HepG2 (cell line): ENCODE data around the gene DICER1. TPM values are rescaled to one million over a fixed set of nuclear protein-coding genes. Genes with fewer than 3 reads are reported as not detected.

Experiments
- ATAC-seq: fragments of 200-7000 bp; cut with Tn5 transposase; 3 replicates; pipeline ENCODE4 v1.9.1; 2020; ENCODE audit warnings: mild to moderate bottlenecking, moderate library complexity
- BruUV-seq: library from RNA; stranded (reverse); fragments of 400-500 nt; replicated peaks from 2 replicates; lab custom pipeline; 2021; lab: Mats Ljungman, UMichigan
- CTCF ChIA-PET: fragments of 300-600 bp; formaldehyde crosslinking; extraction: SDS; loops from one replicate; lab custom pipeline; 2021; ENCODE audit warnings: low total read pairs, inconsistent platforms, low intra/inter-chr PET ratio; lab: Yijun Ruan, JAX
- POLR2A ChIA-PET: fragments of 350-600 bp; sonication (Branson Sonifier 250); formaldehyde crosslinking; loops from one replicate; lab custom pipeline; 2020; ENCODE audit warnings: antibody characterized with exemption, inconsistent platforms; lab: Yijun Ruan, JAX
- DNase-seq: peaks from one replicate; pipeline ENCODE4 v3.0.0-alpha.2; 2015; ENCODE audit warnings: low spot score
- FAIRE-seq: peaks from 3 replicates; lab custom pipeline; 2011; peaks lifted over from hg19 to GRCh38; lab: Jason Lieb, UNC
- H2AFZ ChIP-seq: one replicate; pipeline ENCODE4 v1.6.1; 2011; ENCODE audit warnings: low read length, inconsistent platforms
- H3K27ac ChIP-seq: fragments of 300-600 bp; 3 replicates; pipeline ENCODE4 v1.8.0; 2011; ENCODE audit warnings: mixed run types, mild to moderate bottlenecking, mixed read lengths, low read length, inconsistent platforms; ENCODE audit not compliant: insufficient read depth; ENCODE audit errors: extremely low read length
- H3K27me3 ChIP-seq, 2 experiments: fragments of 200-600 bp in 1 of 2; 2 replicates in 1 of 2; 3 replicates in 1 of 2; pipeline versions ENCODE4 v1.6.0 to v1.8.0; 2011; ENCODE audit warnings: low read length in 2 of 2, mild to moderate bottlenecking in 2 of 2, moderate library complexity in 2 of 2, inconsistent platforms in 1 of 2; ENCODE audit not compliant: insufficient read depth in 2 of 2, control insufficient read depth in 1 of 2
- H3K36me3 ChIP-seq, 2 experiments: fragments of 200-600 bp in 1 of 2; replicated peaks in 1 of 2; 2 replicates in 1 of 2; 3 replicates in 1 of 2; pipeline versions ENCODE4 v1.5.1 to v1.8.0; 2011; ENCODE audit warnings: low read length in 2 of 2, inconsistent platforms in 1 of 2; ENCODE audit not compliant: insufficient read depth in 2 of 2, control insufficient read depth in 1 of 2
- H3K4me1 ChIP-seq: 2 replicates; pipeline ENCODE4 v1.5.1; 2012; ENCODE audit warnings: low read length, inconsistent platforms; ENCODE audit not compliant: insufficient read depth
- H3K4me2 ChIP-seq: 2 replicates; pipeline ENCODE4 v1.6.0; 2011; ENCODE audit warnings: low read depth, low read length, inconsistent platforms
- H3K4me3 ChIP-seq, 3 experiments: fragments of 200-600 bp in 1 of 3; sonication (generic), shearing (Covaris generic) in 1 of 3; replicated peaks in 1 of 3; 2 replicates each; pipeline ENCODE4 v1.5.1; 2011 to 2016; ENCODE audit warnings: low read length in 3 of 3, inconsistent platforms in 2 of 3, low read depth in 2 of 3, mild to moderate bottlenecking in 2 of 3, control low read depth in 1 of 3, mixed read lengths in 1 of 3; ENCODE audit not compliant: insufficient read depth in 1 of 3
- H3K79me2 ChIP-seq: one replicate; pipeline ENCODE4 v1.6.1; 2011; ENCODE audit warnings: low read length, inconsistent platforms; ENCODE audit not compliant: insufficient read depth
- H3K9ac ChIP-seq: 2 replicates; pipeline ENCODE4 v1.6.0; 2011; ENCODE audit warnings: mild to moderate bottlenecking, low read depth, low read length, inconsistent platforms; ENCODE audit not compliant: insufficient read depth
- H3K9me3 ChIP-seq: 2 replicates; pipeline ENCODE4 v1.5.1; 2012; ENCODE audit warnings: mild to moderate bottlenecking, low read length
- H4K20me1 ChIP-seq: 2 replicates; pipeline ENCODE4 v1.6.0; 2011; ENCODE audit warnings: inconsistent platforms, mild to moderate bottlenecking, low read length, moderate library complexity; ENCODE audit not compliant: insufficient read depth
- ARNT2 ChIP-seq: sonication (generic); formaldehyde crosslinking; IDR thresholded peaks from 2 replicates; pipeline ENCODE4 v1.8.0; 2022; ENCODE audit warnings: mild to moderate bottlenecking, low read depth, missing genetic modification reagents, moderate library complexity
- HOXA3 ChIP-seq: sonication (generic); formaldehyde crosslinking; IDR thresholded peaks from 2 replicates; pipeline ENCODE4 v1.5.0; 2020; ENCODE audit warnings: missing genetic modification reagents
- ONECUT2 ChIP-seq: sonication (generic); formaldehyde crosslinking; IDR thresholded peaks from 2 replicates; pipeline ENCODE4 v1.4.0; 2020; ENCODE audit warnings: missing genetic modification reagents
- SP5 ChIP-seq: IDR thresholded peaks from 2 replicates; pipeline ENCODE4 v1.6.1; 2016; ENCODE audit warnings: low read depth, borderline replicate concordance
- ZBTB38 ChIP-seq: sonication (generic); formaldehyde crosslinking; IDR thresholded peaks from 2 replicates; pipeline ENCODE4 v1.5.1; 2020; ENCODE audit warnings: mild to moderate bottlenecking, missing genetic modification reagents
- ZNF484 ChIP-seq: sonication (generic); formaldehyde crosslinking; IDR thresholded peaks from 2 replicates; pipeline ENCODE4 v1.5.1; 2020; ENCODE audit warnings: mild to moderate bottlenecking, low read depth, missing genetic modification reagents, borderline replicate concordance
- ZNF644 ChIP-seq: IDR thresholded peaks from 2 replicates; pipeline ENCODE4 v1.6.1; 2016; ENCODE audit warnings: low read depth
- WGBS: methylation state at CpG from one replicate; pipeline ENCODE4 v1.1.6; 2017; ENCODE audit warnings: low lambda C conversion rate; 5-methylcytosine and 5-hydroxymethylcytosine counted together
- in situ Hi-C: cut with HindIII; loops from 2 replicates; pipeline ENCODE4 v1.10.0; 2017; ENCODE audit warnings: low pct_unique_long_range_greater_than_20kb; ENCODE audit not compliant: extremely low pct_ligation_motif_present
- intact Hi-C: fragments of 100-400 bp; cut with micrococcal nuclease; formaldehyde crosslinking; loops from one replicate; pipeline ENCODE4 v1.10.0; 2022; ENCODE audit not compliant: unreplicated experiment
- polyA plus RNA-seq, 8 experiments: library from polyadenylated mRNA; depleted of rRNA in 3 of 8; stranded (reverse) in 7 of 8; unstranded in 1 of 8; fragments of >200 nt; fragmentation: Illumina TruSeq in 4 of 8; extraction: Trizol in 4 of 8; gene quantifications; 2 replicates each; pipeline versions ENCODE4 v1.2.1 to v1.2.3, GENCODE V29; 2011 to 2016; ENCODE audit warnings: low read depth in 4 of 8, missing spikeins in 1 of 8, mixed read lengths in 1 of 8; ENCODE audit not compliant: insufficient read depth in 1 of 8
- total RNA-seq, 5 experiments: library from RNA; depleted of rRNA; stranded (reverse); fragments of >200 nt; fragmentation: Illumina TruSeq; extraction: Trizol; gene quantifications; 2 replicates each; pipeline ENCODE4 v1.2.3, GENCODE V29; 2016; ENCODE audit warnings: low read depth in 1 of 5
- TF ChIP-seq, protein P1 (sequence below): sonication (generic); formaldehyde crosslinking; IDR thresholded peaks from 2 replicates; pipeline ENCODE4 v1.4.0; 2020; ENCODE audit warnings: missing genetic modification reagents, borderline replicate concordance

Gene DICER1
- total and polyA plus RNA-seq, 2 of the 13 experiments (the other 11 are each of a cell fraction or from before 2014, with no cell fraction given) = 31.8 to 61.9 TPM

DNA sequence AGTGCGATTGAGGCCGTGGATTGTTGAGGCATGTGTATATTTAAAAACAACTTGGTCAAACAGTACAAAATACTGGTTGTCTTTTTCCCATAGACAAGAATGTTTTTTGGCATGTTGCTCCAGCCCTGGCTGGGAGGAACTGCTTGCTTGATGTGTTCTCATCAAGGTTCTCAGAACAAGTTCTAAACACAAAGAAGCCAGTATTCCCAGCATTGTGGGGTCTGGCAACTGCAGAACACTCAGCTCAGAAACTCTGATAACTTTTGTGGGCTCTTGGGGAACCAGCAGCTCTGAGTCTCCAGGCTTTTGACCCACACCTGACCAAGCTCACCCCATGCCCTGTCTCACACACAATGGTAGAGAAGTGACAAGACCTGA lies 27.1 kb upstream of the DICER1 start:
- POLR2A ChIA-PET = no interaction called here
- Histone ChIP-seq H3K27ac (no peak overlapping the region), H2AFZ (no peak overlapping the region), H4K20me1 (no peaks in the 10 kb centered on the region), H3K4me1 (peaks cover 35% of the 10 kb centered on the region), H3K4me3 (no peak overlapping the region), H3K4me2 (no peak overlapping the region)
- 81% methylated on average over 2 of the region's 2 CpGs for whole genome bisulfite sequencing
- CTCF ChIA-PET = no interaction called here
- intact Hi-C loops (no loop called here), in situ Hi-C loops (no loop called here)
- BruUV-seq = no TSS peak
- TF ChIP-seq ZNF644 (CRISPR knock-in tag) (no peak), ZBTB38 (no peak), ARNT2 (no peak), ONECUT2 (CRISPR knock-in tag) (no peak), ZNF484 (no peak), HOXA3 (CRISPR knock-in tag) (no peak), SP5 (CRISPR knock-in tag) (no peak)
- TF ChIP-seq, protein P1, sequence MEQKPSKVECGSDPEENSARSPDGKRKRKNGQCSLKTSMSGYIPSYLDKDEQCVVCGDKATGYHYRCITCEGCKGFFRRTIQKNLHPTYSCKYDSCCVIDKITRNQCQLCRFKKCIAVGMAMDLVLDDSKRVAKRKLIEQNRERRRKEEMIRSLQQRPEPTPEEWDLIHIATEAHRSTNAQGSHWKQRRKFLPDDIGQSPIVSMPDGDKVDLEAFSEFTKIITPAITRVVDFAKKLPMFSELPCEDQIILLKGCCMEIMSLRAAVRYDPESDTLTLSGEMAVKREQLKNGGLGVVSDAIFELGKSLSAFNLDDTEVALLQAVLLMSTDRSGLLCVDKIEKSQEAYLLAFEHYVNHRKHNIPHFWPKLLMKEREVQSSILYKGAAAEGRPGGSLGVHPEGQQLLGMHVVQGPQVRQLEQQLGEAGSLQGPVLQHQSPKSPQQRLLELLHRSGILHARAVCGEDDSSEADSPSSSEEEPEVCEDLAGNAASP (CRISPR knock-in tag) = no peak
- TF ChIP-seq, all 625 proteins: peak for 0
- H3K79me2 ChIP-seq = no peaks in the 10 kb centered on the region
- H3K9me3 ChIP-seq = peaks cover 9% of the 10 kb centered on the region; the same call in 1 of the 2 replicates
- H3K36me3 ChIP-seq = no peaks in the 10 kb centered on the region
- DNase-seq (no peak), ATAC-seq (no peak), FAIRE-seq (no peak)
- no peaks in the 10 kb centered on the region for H3K27me3 ChIP-seq
- H3K9ac ChIP-seq = no peak overlapping the region
